Measurements from ENCODE around the gene ASCC3. TPM values are rescaled to one million over a fixed set of nuclear protein-coding genes. Genes with fewer than 3 reads are reported as not detected.

The ASCC3 gene, protein sequence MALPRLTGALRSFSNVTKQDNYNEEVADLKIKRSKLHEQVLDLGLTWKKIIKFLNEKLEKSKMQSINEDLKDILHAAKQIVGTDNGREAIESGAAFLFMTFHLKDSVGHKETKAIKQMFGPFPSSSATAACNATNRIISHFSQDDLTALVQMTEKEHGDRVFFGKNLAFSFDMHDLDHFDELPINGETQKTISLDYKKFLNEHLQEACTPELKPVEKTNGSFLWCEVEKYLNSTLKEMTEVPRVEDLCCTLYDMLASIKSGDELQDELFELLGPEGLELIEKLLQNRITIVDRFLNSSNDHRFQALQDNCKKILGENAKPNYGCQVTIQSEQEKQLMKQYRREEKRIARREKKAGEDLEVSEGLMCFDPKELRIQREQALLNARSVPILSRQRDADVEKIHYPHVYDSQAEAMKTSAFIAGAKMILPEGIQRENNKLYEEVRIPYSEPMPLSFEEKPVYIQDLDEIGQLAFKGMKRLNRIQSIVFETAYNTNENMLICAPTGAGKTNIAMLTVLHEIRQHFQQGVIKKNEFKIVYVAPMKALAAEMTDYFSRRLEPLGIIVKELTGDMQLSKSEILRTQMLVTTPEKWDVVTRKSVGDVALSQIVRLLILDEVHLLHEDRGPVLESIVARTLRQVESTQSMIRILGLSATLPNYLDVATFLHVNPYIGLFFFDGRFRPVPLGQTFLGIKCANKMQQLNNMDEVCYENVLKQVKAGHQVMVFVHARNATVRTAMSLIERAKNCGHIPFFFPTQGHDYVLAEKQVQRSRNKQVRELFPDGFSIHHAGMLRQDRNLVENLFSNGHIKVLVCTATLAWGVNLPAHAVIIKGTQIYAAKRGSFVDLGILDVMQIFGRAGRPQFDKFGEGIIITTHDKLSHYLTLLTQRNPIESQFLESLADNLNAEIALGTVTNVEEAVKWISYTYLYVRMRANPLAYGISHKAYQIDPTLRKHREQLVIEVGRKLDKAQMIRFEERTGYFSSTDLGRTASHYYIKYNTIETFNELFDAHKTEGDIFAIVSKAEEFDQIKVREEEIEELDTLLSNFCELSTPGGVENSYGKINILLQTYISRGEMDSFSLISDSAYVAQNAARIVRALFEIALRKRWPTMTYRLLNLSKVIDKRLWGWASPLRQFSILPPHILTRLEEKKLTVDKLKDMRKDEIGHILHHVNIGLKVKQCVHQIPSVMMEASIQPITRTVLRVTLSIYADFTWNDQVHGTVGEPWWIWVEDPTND (N-terminal part only)
- 32.6 and 49.8 TPM in 2 replicates for total RNA-seq

DNA sequence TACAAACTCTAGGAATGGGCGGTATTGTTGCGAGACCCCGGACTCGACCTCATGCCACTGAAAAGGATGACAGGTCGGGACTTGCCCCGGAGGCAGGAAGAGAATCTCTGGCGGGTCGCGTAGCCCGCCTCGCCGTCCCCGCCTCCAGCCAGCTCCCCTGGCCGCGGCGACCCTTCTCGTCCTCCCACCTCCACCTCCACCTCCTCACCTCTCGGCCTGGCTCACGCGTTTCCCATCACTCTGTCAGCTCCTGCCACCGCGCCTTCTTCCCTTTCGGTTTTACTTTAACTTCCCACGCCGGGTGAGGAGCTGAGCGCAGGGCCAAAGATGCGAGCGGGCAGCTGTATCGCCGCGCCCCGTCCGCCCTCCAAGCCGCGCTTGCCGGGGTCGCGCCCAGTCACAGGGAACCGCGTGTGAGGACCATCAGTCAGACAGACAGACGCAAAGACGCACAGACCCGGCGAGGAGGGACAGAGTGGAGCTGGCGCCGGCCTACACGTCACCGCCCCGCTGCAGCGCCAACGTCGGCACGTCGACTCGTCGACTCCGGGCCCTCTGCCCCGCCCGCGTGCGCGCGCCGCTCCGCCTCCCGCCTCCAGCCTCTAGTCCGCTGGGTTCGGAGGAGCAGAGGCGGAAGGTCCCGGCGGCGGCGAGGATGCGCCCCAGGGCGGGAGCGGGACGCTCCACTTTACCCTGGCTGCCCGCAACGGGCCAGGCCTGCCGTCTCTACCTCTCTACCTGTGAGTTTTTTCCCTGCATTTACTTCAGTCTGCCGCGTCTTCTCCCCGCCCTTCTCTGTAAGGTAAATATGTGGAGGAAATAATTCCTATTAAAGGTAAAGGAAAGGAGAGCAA, at the start of gene ASCC3:
ASCC3 (minus strand) TSS at position 477 of the 854 bp plus-strand sequence. CDS start 13,332 bp downstream, outside the sequence.

DNA sequence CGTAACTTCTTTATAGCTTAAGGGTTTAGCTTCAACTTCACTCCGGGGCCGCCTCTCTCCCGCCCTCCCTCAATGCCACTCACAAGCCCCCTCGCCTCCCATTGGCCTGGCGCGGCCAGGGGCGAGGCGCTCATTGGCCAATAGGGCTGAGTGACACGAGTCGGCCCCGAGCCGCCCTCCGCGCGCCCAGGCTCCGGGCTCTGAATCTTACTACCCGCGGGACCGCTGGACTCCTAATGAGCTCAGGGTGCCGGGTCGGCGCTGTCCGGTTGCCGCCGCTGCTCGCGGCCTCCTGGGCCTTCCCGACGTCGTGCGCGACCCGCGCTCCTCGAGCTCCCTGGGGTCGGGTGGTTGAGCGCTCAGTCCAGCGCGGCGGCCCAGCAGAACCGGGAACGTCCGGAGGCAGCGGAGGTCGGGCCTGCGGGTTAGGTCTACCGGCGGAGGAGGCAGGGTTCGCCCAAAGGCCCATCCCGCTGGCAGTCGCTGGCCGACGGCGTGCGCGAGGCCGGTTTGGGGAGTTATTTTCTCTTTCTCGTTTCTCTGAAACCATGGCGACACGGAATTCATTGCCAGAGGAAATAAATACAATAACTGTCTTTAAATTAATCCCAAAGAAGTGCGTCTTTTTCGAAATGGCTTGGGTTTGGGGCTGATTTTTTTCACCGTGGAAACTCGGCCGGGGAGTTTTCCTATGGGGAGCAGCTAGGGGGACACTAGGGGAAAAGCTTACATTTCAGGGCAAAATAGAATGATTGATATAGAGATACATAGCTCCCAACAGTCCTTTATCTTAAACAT, 416.0 kb downstream of the ASCC3 start, which contains the start of gene SIM1:
SIM1 (minus strand) TSS at position 19 of the 798 bp plus-strand sequence. CDS start 1,453 bp downstream, outside the sequence.

